GM23248 (cell line): ENCODE results near the gene MEGF6.

Source experiments
- EZH2 ChIP-seq: fragments of 200-600 bp; sonication (generic); IDR thresholded peaks from 2 replicates; pipeline ENCODE4 v1.6.1; 2018; ENCODE audit warnings: antibody characterized with exemption, mild to moderate bottlenecking; ENCODE audit not compliant: insufficient read depth, poor library complexity, severe bottlenecking
- EZH2phosphoT487 ChIP-seq: fragments of 200-600 bp; sonication (generic); IDR thresholded peaks from 2 replicates; pipeline ENCODE4 v1.6.1; 2018; ENCODE audit warnings: antibody characterized with exemption, moderate library complexity, mild to moderate bottlenecking, low read depth; ENCODE audit not compliant: insufficient read depth

- TF ChIP-seq EZH2 (no peak), EZH2phosphoT487 (no peak)
Observed at GRCh38 chr1:3562712-3563111, 48.6 kb downstream of the MEGF6 start.
